SK-N-MC (cell line): ENCODE results near the gene GFER.

ENCODE experiments used
- DNase-seq: peaks from one replicate; pipeline ENCODE4 v3.0.0-alpha.2; 2011; ENCODE audit warnings: low read depth, low spot score
- H3K27ac ChIP-seq: fragments of 200-600 bp; sonication (generic); 2 replicates; pipeline ENCODE4 v1.5.1; 2016; ENCODE audit warnings: mixed run types
- H3K36me3 ChIP-seq: fragments of 200-600 bp; sonication (generic); 2 replicates; pipeline ENCODE4 v1.6.1; 2017; ENCODE audit warnings: antibody characterized with exemption, low read length, mixed read lengths; ENCODE audit not compliant: insufficient read depth
- H3K4me3 ChIP-seq: fragments of 200-600 bp; sonication (generic); 2 replicates; pipeline ENCODE4 v1.5.1; 2016
- H3K9ac ChIP-seq: fragments of 200-600 bp; sonication (generic); 2 replicates; pipeline ENCODE4 v1.8.0; 2017; ENCODE audit warnings: mixed run types, mixed read lengths; ENCODE audit not compliant: insufficient read length
- H3K9me3 ChIP-seq: fragments of 200-600 bp; sonication (generic); 2 replicates; pipeline ENCODE4 v1.6.1; 2017; ENCODE audit warnings: low read depth, mild to moderate bottlenecking, antibody characterized with exemption, low read length, moderate library complexity, mixed read lengths
- EZH2 ChIP-seq: fragments of 200-600 bp; sonication (generic); IDR thresholded peaks from one replicate; pipeline ENCODE4 v1.6.1; 2017; ENCODE audit warnings: antibody characterized with exemption
- FOXP2 ChIP-seq: optimal IDR thresholded peaks from 2 replicates; pipeline ENCODE3; 2011; ENCODE audit warnings: mild to moderate bottlenecking, moderate library complexity; ENCODE audit not compliant: insufficient read depth; ENCODE audit errors: extremely low read length, control extremely low read depth
- POLR2AphosphoS5 ChIP-seq: IDR thresholded peaks from 2 replicates; pipeline ENCODE4 v1.6.1; 2012; ENCODE audit warnings: mild to moderate bottlenecking, low read depth, low read length, borderline replicate concordance

The GFER gene

GRCh38 chr16:1977875-1978268 is 6.1 kb upstream of the GFER start:
- no peak for TF ChIP-seq FOXP2
- TF ChIP-seq POLR2AphosphoS5 = no peak
- no peak for TF ChIP-seq EZH2
- H3K27ac ChIP-seq = no peak overlapping the region
- DNase-seq = no peak
- H3K9me3 ChIP-seq = no peaks in the 10 kb centered on the region
- H3K36me3 ChIP-seq = peaks cover 37% of the 10 kb centered on the region; the same call in 1 of the 2 replicates
- H3K4me3 ChIP-seq = no peak overlapping the region
- H3K9ac ChIP-seq = no peak overlapping the region

- no peak overlapping the region for H3K27ac ChIP-seq
- no peaks in the 10 kb centered on the region for H3K9me3 ChIP-seq
- no peak for DNase-seq
- no peak overlapping the region for H3K9ac ChIP-seq
- no peak overlapping the region for H3K4me3 ChIP-seq
- no peak for TF ChIP-seq POLR2AphosphoS5
- TF ChIP-seq FOXP2 = no peak
- TF ChIP-seq EZH2 = no peak
- H3K36me3 ChIP-seq = peaks cover 37% of the 10 kb centered on the region; the same call in 1 of the 2 replicates
These were observed 5.4 kb upstream of the GFER start for GRCh38 chr16:1978476-1979120.

GRCh38 chr16:1979271-1980029 is 4.5 kb upstream of the GFER start:
- Histone ChIP-seq H3K27ac (no peak overlapping the region), H3K9ac (no peak overlapping the region), H3K36me3 (peaks cover 34% of the 10 kb centered on the region; the same call in 1 of the 2 replicates), H3K9me3 (no peaks in the 10 kb centered on the region), H3K4me3 (no peak overlapping the region)
- no peak for DNase-seq
- TF ChIP-seq FOXP2 (no peak), POLR2AphosphoS5 (no peak), EZH2 (no peak)

- Histone ChIP-seq H3K36me3 (peaks cover 28% of the 10 kb centered on the region; the same call in 1 of the 2 replicates), H3K27ac (no peak overlapping the region), H3K9ac (no peak overlapping the region), H3K9me3 (no peaks in the 10 kb centered on the region), H3K4me3 (no peak overlapping the region)
- TF ChIP-seq POLR2AphosphoS5 (no peak), EZH2 (no peak), FOXP2 (no peak)
- DNase-seq = no peak
These were observed 3.8 kb upstream of the GFER start for GRCh38 chr16:1980030-1980769.

- TF ChIP-seq EZH2 (no peak), FOXP2 (no peak), POLR2AphosphoS5 (no peak)
- Histone ChIP-seq H3K4me3 (no peak overlapping the region), H3K27ac (no peak overlapping the region), H3K9me3 (no peaks in the 10 kb centered on the region), H3K9ac (no peak overlapping the region), H3K36me3 (peaks cover 22% of the 10 kb centered on the region; the same call in 1 of the 2 replicates)
- DNase-seq = no peak
These were observed 3.3 kb upstream of the GFER start for GRCh38 chr16:1980770-1981087.

- H3K9me3 ChIP-seq = no peaks in the 10 kb centered on the region
- H3K9ac ChIP-seq = no peak within 1 kb of the TSS
- no peak for DNase-seq
- peaks cover 18% of the 10 kb centered on the region; the same call in 1 of the 2 replicates for H3K36me3 ChIP-seq
- H3K4me3 ChIP-seq = no peak within 1 kb of the TSS
- no peak within 1 kb of the TSS for H3K27ac ChIP-seq
- TF ChIP-seq EZH2 = no peak
- no peak for TF ChIP-seq FOXP2
- no peak for TF ChIP-seq POLR2AphosphoS5
These were observed 2.6 kb upstream of the GFER start, which contains the start of gene NOXO1 for GRCh38 chr16:1981398-1981836. Gene NOXO1, minus strand, starts transcription at chr16:1981469. Its CDS starts 290 bp downstream, at chr16:1981179.

GRCh38 chr16:1982013-1982433 is 2.0 kb upstream of the GFER start:
- TF ChIP-seq EZH2 (no peak), FOXP2 (no peak), POLR2AphosphoS5 (no peak)
- no peaks in the 10 kb centered on the region for H3K9me3 ChIP-seq
- no peak for DNase-seq
- H3K9ac ChIP-seq = no peak overlapping the region
- H3K36me3 ChIP-seq = peaks cover 13% of the 10 kb centered on the region; the same call in 1 of the 2 replicates
- no peak overlapping the region for H3K4me3 ChIP-seq
- no peak overlapping the region for H3K27ac ChIP-seq
